Motor neuron (in vitro differentiated cells): ENCODE measurements around the gene PCDHGA9. TPM values are rescaled to one million over a fixed set of nuclear protein-coding genes. Genes with fewer than 3 reads are reported as not detected.
A peak's percentile ranks its signal among the peaks of the same experiment; 100 is the strongest.
"Not testable (repeated sequence)": the region's sequence is repeated elsewhere in the genome, so short reads cannot be mapped to it uniquely, and the experiment has no call there.

ENCODE experiments used
- ATAC-seq, 8 experiments: fragments of 200-7000 bp; cut with Tn5 transposase; replicated peaks in 6 of 8; 2 replicates each; pipeline ENCODE4 v1.8.0; 2021; ENCODE audit warnings: mild to moderate bottlenecking in 8 of 8, moderate library complexity in 8 of 8
- H3K27ac ChIP-seq, 2 donors: fragments of 250-450 bp; sonication (Bioruptor Pico); 2 replicates each; pipeline ENCODE4 v1.9.0; 2021; ENCODE audit warnings: antibody characterized with exemption in 2 of 2, mild to moderate bottlenecking in 2 of 2, moderate library complexity in 1 of 2
- H3K4me1 ChIP-seq, 2 donors: fragments of 250-450 bp; sonication (Bioruptor Pico); replicated peaks in 1 of 2; 2 replicates each; pipeline ENCODE4 v1.6.1; 2021; ENCODE audit warnings: antibody characterized with exemption in 2 of 2, mild to moderate bottlenecking in 2 of 2, moderate library complexity in 1 of 2
- H3K4me3 ChIP-seq, 5 donors: fragments of 250-450 bp; sonication (Bioruptor Pico); 2 replicates each; pipeline ENCODE4 v1.9.0; 2021; ENCODE audit warnings: antibody characterized with exemption in 5 of 5, mild to moderate bottlenecking in 5 of 5, moderate library complexity in 4 of 5
- WGBS, 10 experiments: fragments of 450-650 bp; shearing (Covaris generic); methylation state at CpG; one replicate each; pipeline ENCODE4 v1.0.0; 2022; 5-methylcytosine and 5-hydroxymethylcytosine counted together
- in situ Hi-C, 9 experiments: fragments of 400-800 bp; cut with MboI; loops; one replicate each; pipeline ENCODE4 v1.15.0; 2021; ENCODE audit warnings: low sequenced_read_pairs in 9 of 9, low pct_unique_long_range_greater_than_20kb in 2 of 9; ENCODE audit not compliant: unreplicated experiment in 9 of 9
- total RNA-seq, 8 experiments: library from RNA; unstranded; fragments of 300-600 nt; gene quantifications; 2 replicates each; pipeline versions ENCODE4 v1.2.3 to v1.2.4, GENCODE V29; 2022

PCDHGA9 gene
- total RNA-seq, 8 experiments from 2014 or later = 0.22 to 5.5 (median 1.3) TPM

GRCh38 chr5:141430332-141431113, 27.9 kb downstream of the PCDHGA9 start, which contains the start of gene PCDHGA12:
TSS of gene PCDHGA12 (plus strand) at chr5:141430507. CDS start at chr5:141430760, 253 bp downstream.
- Histone ChIP-seq H3K27ac (no peak within 1 kb of the TSS), H3K4me3 (no peak within 1 kb of the TSS), H3K4me1 (no peaks in the 10 kb centered on the region)
- in situ Hi-C loops = no loop called here
- 9 to 100% (median 94%) methylated on average over 1 to 27 of the region's 33 CpGs for WGBS, 10 experiments
- ATAC-seq = peak in 2 of 8 experiments; percentile 63 to 83

GRCh38 chr5:141431286-141431685, 28.7 kb downstream of the PCDHGA9 start:
- in situ Hi-C loops = no loop called here
- ATAC-seq = no peak

GRCh38 chr5:141432308-141432707, 29.7 kb downstream of the PCDHGA9 start:
- H3K4me3 ChIP-seq, H3K4me1 ChIP-seq, in situ Hi-C loops, ATAC-seq, H3K27ac ChIP-seq: not testable (repeated sequence)
- WGBS, 10 experiments = 94 to 98% (median 98%) methylated on average over 3 to 14 of the region's 38 CpGs; no CpG with 5 or more reads in 7 of the 10 experiments

More at GRCh38 chr5:141431286-141431685, 28.7 kb downstream of the PCDHGA9 start:
- Histone ChIP-seq H3K4me3 (no peak overlapping the region), H3K27ac (no peak overlapping the region), H3K4me1 (no peaks in the 10 kb centered on the region)
- WGBS, 10 experiments = 33 to 100% (median 90%) methylated on average over 6 to 17 of the region's 37 CpGs; no CpG with 5 or more reads in 2 of the 10 experiments

GRCh38 chr5:141432726-141433125, 30.1 kb downstream of the PCDHGA9 start:
- H3K27ac ChIP-seq, H3K4me1 ChIP-seq, ATAC-seq, in situ Hi-C loops, H3K4me3 ChIP-seq: not testable (repeated sequence)
- WGBS, 10 experiments = 31 to 100% (median 85%) methylated on average over 1 to 16 of the region's 29 CpGs; no CpG with 5 or more reads in 2 of the 10 experiments

GRCh38 chr5:141434006-141434405, 31.4 kb downstream of the PCDHGA9 start:
- Histone ChIP-seq H3K4me3 (no peak overlapping the region), H3K27ac (no peak overlapping the region), H3K4me1 (no peaks in the 10 kb centered on the region)
- WGBS, 10 experiments = 17 to 100% (median 66%) methylated on average over 1 to 2 of the region's 2 CpGs; no CpG with 5 or more reads in 2 of the 10 experiments
- in situ Hi-C loops = no loop called here
- ATAC-seq = no peak

GRCh38 chr5:141437221-141437620, 34.6 kb downstream of the PCDHGA9 start:
- in situ Hi-C loops = no loop called here
- 43 to 100% (median 92%) methylated on average over 1 to 2 of the region's 2 CpGs; no CpG with 5 or more reads in 1 of the 10 experiments for WGBS, 10 experiments
- H3K27ac ChIP-seq = no peak overlapping the region

GRCh38 chr5:141439411-141440141, 37.0 kb downstream of the PCDHGA9 start:
- no peak for ATAC-seq
- Histone ChIP-seq H3K4me1 (no peaks in the 10 kb centered on the region), H3K4me3 (no peak overlapping the region), H3K27ac (no peak overlapping the region)
- WGBS, 10 experiments = 35 to 97% (median 81%) methylated on average over 3 to 10 of the region's 10 CpGs
- in situ Hi-C loops = no loop called here

More at GRCh38 chr5:141437221-141437620, 34.6 kb downstream of the PCDHGA9 start:
- ATAC-seq = no peak
- no peak overlapping the region for H3K4me3 ChIP-seq
- H3K4me1 ChIP-seq = no peaks in the 10 kb centered on the region

- Histone ChIP-seq H3K4me1 (no peaks in the 10 kb centered on the region), H3K4me3 (no peak overlapping the region), H3K27ac (no peak overlapping the region)
- in situ Hi-C loops = no loop called here
- no peak for ATAC-seq
- 58 to 97% (median 89%) methylated on average over 2 to 9 of the region's 9 CpGs; no CpG with 5 or more reads in 3 of the 10 experiments for WGBS, 10 experiments
These were observed 37.8 kb downstream of the PCDHGA9 start for GRCh38 chr5:141440341-141440740.

GRCh38 chr5:141441571-141442170, 39.1 kb downstream of the PCDHGA9 start:
- no peak for ATAC-seq
- no peak overlapping the region for H3K27ac ChIP-seq
- 49 to 100% (median 96%) methylated on average over 3 to 24 of the region's 50 CpGs; no CpG with 5 or more reads in 4 of the 10 experiments for WGBS, 10 experiments
- no peaks in the 10 kb centered on the region for H3K4me1 ChIP-seq
- in situ Hi-C loops = no loop called here
- no peak overlapping the region for H3K4me3 ChIP-seq

Other genes starting within 250 kb of the PCDHGA9 start
- 1 to 10 TPM in 3 of 8 experiments, under 1 TPM in 5; 0.20 to 2.0 (median 0.50) TPM for gene PCDHB7, start 230.1 kb upstream of the PCDHGA9 start, total RNA-seq
- gene PCDHB8, start 225.0 kb upstream of the PCDHGA9 start, total RNA-seq = 1 to 10 TPM in 4 of 8 experiments, under 1 TPM in 4; 0.11 to 4.4 (median 1.8) TPM
- gene PCDHB16, start 220.4 kb upstream of the PCDHGA9 start, total RNA-seq = 1 to 10 TPM in 5 of 8 experiments, under 1 TPM in 3; 0.25 to 3.4 (median 1.8) TPM
- gene PCDHB9, start 215.6 kb upstream of the PCDHGA9 start, total RNA-seq = 10 to 100 TPM in 1 of 8 experiments, 1 to 10 TPM in 6, under 1 TPM in 1; 0.72 to 10.1 (median 2.3) TPM
- gene PCDHB10, start 210.4 kb upstream of the PCDHGA9 start, total RNA-seq = 10 to 100 TPM in 1 of 8 experiments, 1 to 10 TPM in 4, under 1 TPM in 3; 0.20 to 25.4 (median 5.5) TPM
- gene PCDHB11, start 203.2 kb upstream of the PCDHGA9 start, total RNA-seq = 1 to 10 TPM in 6 of 8 experiments, under 1 TPM in 2; 0.46 to 6.1 (median 3.4) TPM
- gene PCDHB12, start 194.1 kb upstream of the PCDHGA9 start, total RNA-seq = 1 to 10 TPM in 5 of 8 experiments, under 1 TPM in 3; 0.31 to 8.9 (median 2.9) TPM
- 1 to 10 TPM in 7 of 8 experiments, under 1 TPM in 1; 0.25 to 6.7 (median 2.9) TPM for gene PCDHB13, start 188.9 kb upstream of the PCDHGA9 start, total RNA-seq
- gene PCDHB14, start 179.4 kb upstream of the PCDHGA9 start, total RNA-seq = 10 to 100 TPM in 1 of 8 experiments, 1 to 10 TPM in 7; 1.2 to 16.7 (median 6.5) TPM
- 1 to 10 TPM in 6 of 8 experiments, under 1 TPM in 2; 0.25 to 8.6 (median 3.5) TPM for gene PCDHB15, start 157.4 kb upstream of the PCDHGA9 start, total RNA-seq
- gene SLC25A2, start 98.7 kb upstream of the PCDHGA9 start, total RNA-seq = 1 to 10 TPM in 1 of 8 experiments, under 1 TPM in 5, not detected in 2; 0.14 to 1.4 (median 0.54) TPM
- gene TAF7, start 82.0 kb upstream of the PCDHGA9 start, total RNA-seq = 100 to 1,000 TPM in 2 of 8 experiments, 10 to 100 TPM in 6; 58.8 to 118 (median 71.3) TPM
- gene PCDHGA1, start 72.3 kb upstream of the PCDHGA9 start, total RNA-seq = 1 to 10 TPM in 2 of 8 experiments, under 1 TPM in 6; 0.23 to 1.3 (median 0.79) TPM
- gene PCDHGA2, start 64.0 kb upstream of the PCDHGA9 start, total RNA-seq = 1 to 10 TPM in 2 of 8 experiments, under 1 TPM in 6; 0.16 to 1.5 (median 0.34) TPM
- gene PCDHGA3, start 58.9 kb upstream of the PCDHGA9 start, total RNA-seq = 10 to 100 TPM in 1 of 8 experiments, 1 to 10 TPM in 1, under 1 TPM in 6; 0.05 to 32.1 (median 0.65) TPM
- gene PCDHGB1, start 52.7 kb upstream of the PCDHGA9 start, total RNA-seq = 1 to 10 TPM in 3 of 8 experiments, under 1 TPM in 5; 0.33 to 4.4 (median 0.83) TPM
- 1 to 10 TPM in 5 of 8 experiments, under 1 TPM in 3; 0.22 to 3.2 (median 1.4) TPM for gene PCDHGA4, start 47.8 kb upstream of the PCDHGA9 start, total RNA-seq
- gene PCDHGB2, start 42.8 kb upstream of the PCDHGA9 start, total RNA-seq = 10 to 100 TPM in 1 of 8 experiments, 1 to 10 TPM in 2, under 1 TPM in 5; 0.41 to 10.7 (median 0.83) TPM
- 1 to 10 TPM in 2 of 8 experiments, under 1 TPM in 6; 0.16 to 5.2 (median 0.50) TPM for gene PCDHGA5, start 38.6 kb upstream of the PCDHGA9 start, total RNA-seq
- 1 to 10 TPM in 3 of 8 experiments, under 1 TPM in 5; 0.22 to 6.5 (median 0.59) TPM for gene PCDHGB3, start 32.5 kb upstream of the PCDHGA9 start, total RNA-seq
- 1 to 10 TPM in 4 of 8 experiments, under 1 TPM in 4; 0.11 to 6.9 (median 0.88) TPM for gene PCDHGA6, start 28.9 kb upstream of the PCDHGA9 start, total RNA-seq
- gene PCDHGA7, start 20.0 kb upstream of the PCDHGA9 start, total RNA-seq = 1 to 10 TPM in 2 of 8 experiments, under 1 TPM in 6; 0.16 to 5.8 (median 0.52) TPM
- gene PCDHGB4, start 15.1 kb upstream of the PCDHGA9 start, total RNA-seq = 10 to 100 TPM in 1 of 8 experiments, 1 to 10 TPM in 5, under 1 TPM in 2; 0.22 to 92.9 (median 1.4) TPM
- 1 to 10 TPM in 2 of 8 experiments, under 1 TPM in 6; 0.11 to 5.7 (median 0.57) TPM for gene PCDHGA8, start 10.1 kb upstream of the PCDHGA9 start, total RNA-seq
- 10 to 100 TPM in 1 of 8 experiments, 1 to 10 TPM in 3, under 1 TPM in 4; 0.05 to 11.4 (median 0.83) TPM for gene PCDHGB5, start 4.8 kb upstream of the PCDHGA9 start, total RNA-seq
- 10 to 100 TPM in 5 of 8 experiments, 1 to 10 TPM in 3; 1.1 to 46.7 (median 31.5) TPM for gene PCDHGB6, start 5.2 kb downstream of the PCDHGA9 start, total RNA-seq
- 1 to 10 TPM; 2.1 to 7.6 (median 4.4) TPM for gene PCDHGA10, start 10.2 kb downstream of the PCDHGA9 start, total RNA-seq
- 10 to 100 TPM in 2 of 8 experiments, 1 to 10 TPM in 6; 4.7 to 31.4 (median 9.2) TPM for gene PCDHGB7, start 14.9 kb downstream of the PCDHGA9 start, total RNA-seq
- 1 to 10 TPM; 1.3 to 8.8 (median 3.8) TPM for gene PCDHGA11, start 18.3 kb downstream of the PCDHGA9 start, total RNA-seq
- 10 to 100 TPM in 1 of 8 experiments, 1 to 10 TPM in 7; 1.0 to 16.1 (median 1.5) TPM for gene PCDHGA12, start 27.7 kb downstream of the PCDHGA9 start, total RNA-seq
- 10 to 100 TPM; 15.4 to 73.0 (median 26.0) TPM for gene PCDHGC3, start 73.2 kb downstream of the PCDHGA9 start, total RNA-seq
- gene PCDHGC4, start 82.3 kb downstream of the PCDHGA9 start, total RNA-seq = 1 to 10 TPM in 5 of 8 experiments, under 1 TPM in 3; 0.46 to 6.7 (median 4.8) TPM
- gene PCDHGC5, start 86.3 kb downstream of the PCDHGA9 start, total RNA-seq = 1 to 10 TPM in 4 of 8 experiments, under 1 TPM in 4; 0.31 to 4.1 (median 1.1) TPM
- gene DIAPH1, start 216.2 kb downstream of the PCDHGA9 start, total RNA-seq = 10 to 100 TPM in 6 of 8 experiments, 1 to 10 TPM in 2; 7.4 to 93.8 (median 20.0) TPM
- gene HDAC3, start 234.1 kb downstream of the PCDHGA9 start, total RNA-seq = 10 to 100 TPM; 35.2 to 77.3 (median 58.3) TPM
- 10 to 100 TPM in 5 of 8 experiments, 1 to 10 TPM in 3; 6.0 to 18.6 (median 12.5) TPM for gene RELL2, start 234.2 kb downstream of the PCDHGA9 start, total RNA-seq
- 10 to 100 TPM in 4 of 8 experiments, 1 to 10 TPM in 4; 5.2 to 22.6 (median 11.1) TPM for gene FCHSD1, start 248.6 kb downstream of the PCDHGA9 start, total RNA-seq